Measurements from ENCODE around the gene ATXN1. TPM values are rescaled to one million over a fixed set of nuclear protein-coding genes. Genes with fewer than 3 reads are reported as not detected.

Gene ATXN1
- polyA plus RNA-seq, 1 donor (not counting 4 experiments of a cell fraction or from before 2014, with no cell fraction given) = 9.7 TPM

GRCh38 chr6:16700916-16701234, 60.4 kb downstream of the ATXN1 start:
- H2AFZ ChIP-seq (ENCODE audit: control insufficient read depth, low read length) = peak overlapping the region; percentile 75
- H3K9me3 ChIP-seq (ENCODE audit: control insufficient read depth, low read depth, low read length) = no peaks in the 10 kb centered on the region
- no peaks in the 10 kb centered on the region for H4K20me1 ChIP-seq (ENCODE audit: control insufficient read depth, extremely low read depth, insufficient read depth, low read length)
- no peaks in the 10 kb centered on the region for H3K36me3 ChIP-seq (ENCODE audit: control insufficient read depth in 2 of 2, extremely low read depth in 1 of 2, insufficient read depth in 2 of 2, low read length in 2 of 2)
- H3K27me3 ChIP-seq (ENCODE audit: control insufficient read depth, extremely low read depth, insufficient read depth, low read length) = no peaks in the 10 kb centered on the region
- H3K4me3 ChIP-seq (ENCODE audit: control insufficient read depth in 2 of 3, extremely low read depth in 1 of 3, insufficient read depth in 2 of 3, low read depth in 1 of 3, low read length in 3 of 3) = peak overlapping the region in 2 of 3 experiments; percentile 3 to 18
- FAIRE-seq (no peak), DNase-seq (ENCODE audit: low read depth, low spot score) (no peak)
- peaks cover 65% of the 10 kb centered on the region for H3K4me1 ChIP-seq (ENCODE audit: control insufficient read depth, extremely low read depth, insufficient read depth, low read length)
- TF ChIP-seq EZH2 (IDR thresholded peaks at IDR 0.05; ENCODE audit: low read length) (no peak), CTCF (optimal IDR thresholded peaks at IDR 0.05 in 1 of 3, IDR thresholded peaks at IDR 0.05 in 1 of 3, conservative IDR thresholded peaks at IDR 0.05 in 1 of 3; ENCODE audit: extremely low read depth in 1 of 3, insufficient read depth in 2 of 3, low read length in 3 of 3) (no peak)
- H3K4me2 ChIP-seq (ENCODE audit: control insufficient read depth, extremely low read depth, insufficient read depth, low read depth, low read length) = peak overlapping the region; percentile 87
- dilution Hi-C loops (cut with MboI; ENCODE audit: extremely low pct_ligation_motif_present, low sequenced_read_pairs) = no loop called here
- H3K79me2 ChIP-seq (ENCODE audit: control insufficient read depth, insufficient read depth, low read length) = peaks cover 2% of the 10 kb centered on the region
- H3K9me1 ChIP-seq (ENCODE audit: control insufficient read depth, extremely low read depth, insufficient read depth, low read length) = no peaks in the 10 kb centered on the region
- peak overlapping the region; percentile 77 for H3K9ac ChIP-seq (ENCODE audit: control insufficient read depth, extremely low read depth, insufficient read depth, low read length)
- H3K27ac ChIP-seq (ENCODE audit: control insufficient read depth, insufficient read depth, low read length) = peak overlapping the region; percentile 66

- H3K4me2 ChIP-seq (ENCODE audit: control insufficient read depth, extremely low read depth, insufficient read depth, low read depth, low read length) = peak overlapping the region; percentile 87
- TF ChIP-seq EZH2 (IDR thresholded peaks at IDR 0.05; ENCODE audit: low read length) (no peak), CTCF (optimal IDR thresholded peaks at IDR 0.05 in 1 of 3, IDR thresholded peaks at IDR 0.05 in 1 of 3, conservative IDR thresholded peaks at IDR 0.05 in 1 of 3; ENCODE audit: extremely low read depth in 1 of 3, insufficient read depth in 2 of 3, low read length in 3 of 3) (no peak)
- H3K9ac ChIP-seq (ENCODE audit: control insufficient read depth, extremely low read depth, insufficient read depth, low read length) = peak overlapping the region; percentile 77
- DNase-seq (ENCODE audit: low read depth, low spot score) (no peak), FAIRE-seq (peak; percentile 20)
- H3K9me1 ChIP-seq (ENCODE audit: control insufficient read depth, extremely low read depth, insufficient read depth, low read length) = no peaks in the 10 kb centered on the region
- H3K4me1 ChIP-seq (ENCODE audit: control insufficient read depth, extremely low read depth, insufficient read depth, low read length) = peaks cover 60% of the 10 kb centered on the region
- H4K20me1 ChIP-seq (ENCODE audit: control insufficient read depth, extremely low read depth, insufficient read depth, low read length) = no peaks in the 10 kb centered on the region
- H3K9me3 ChIP-seq (ENCODE audit: control insufficient read depth, low read depth, low read length) = no peaks in the 10 kb centered on the region
- peak overlapping the region; percentile 75 for H2AFZ ChIP-seq (ENCODE audit: control insufficient read depth, low read length)
- no peaks in the 10 kb centered on the region for H3K36me3 ChIP-seq (ENCODE audit: control insufficient read depth in 2 of 2, extremely low read depth in 1 of 2, insufficient read depth in 2 of 2, low read length in 2 of 2)
- dilution Hi-C loops (cut with MboI; ENCODE audit: extremely low pct_ligation_motif_present, low sequenced_read_pairs) = no loop called here
- peaks cover 2% of the 10 kb centered on the region for H3K79me2 ChIP-seq (ENCODE audit: control insufficient read depth, insufficient read depth, low read length)
- peak overlapping the region in 2 of 3 experiments; percentile 3 to 18 for H3K4me3 ChIP-seq (ENCODE audit: control insufficient read depth in 2 of 3, extremely low read depth in 1 of 3, insufficient read depth in 2 of 3, low read depth in 1 of 3, low read length in 3 of 3)
- no peaks in the 10 kb centered on the region for H3K27me3 ChIP-seq (ENCODE audit: control insufficient read depth, extremely low read depth, insufficient read depth, low read length)
- peak overlapping the region; percentile 66 for H3K27ac ChIP-seq (ENCODE audit: control insufficient read depth, insufficient read depth, low read length)
Observed at GRCh38 chr6:16700202-16700915, 60.9 kb downstream of the ATXN1 start.

All from keratinocyte (primary cell).